T-helper 17 cell (primary cell): ENCODE measurements around the gene ZDHHC17. TPM values are rescaled to one million over a fixed set of nuclear protein-coding genes. Genes with fewer than 3 reads are reported as not detected.

Experiments used
- ATAC-seq: fragments of 150-1000 bp; cut with Tn5 transposase; 2 replicates; pipeline ENCODE4 v1.10.0; 2021; ENCODE audit warnings: mild to moderate bottlenecking, moderate library complexity
- DNase-seq, 3 donors: peaks; one replicate each; pipeline versions ENCODE4 v3.0.0 to v3.0.0-alpha.2; 2020 to 2021
- H3K9me3 ChIP-seq: one replicate; pipeline ENCODE4 v1.7.0; 2013; ENCODE audit warnings: low read length, mild to moderate bottlenecking; ENCODE audit not compliant: control insufficient read depth, poor library complexity, severe bottlenecking
- H3K27ac Mint-ChIP-seq: one replicate; pipeline ENCODE4 v1.8.0; 2022; ENCODE audit warnings: mild to moderate bottlenecking, moderate library complexity, mixed read lengths
- H3K27me3 Mint-ChIP-seq: one replicate; pipeline ENCODE4 v1.8.0; 2022; ENCODE audit warnings: mixed read lengths
- H3K36me3 Mint-ChIP-seq: one replicate; pipeline ENCODE4 v1.8.0; 2022; ENCODE audit warnings: low read depth, mixed read lengths
- H3K4me1 Mint-ChIP-seq: one replicate; pipeline ENCODE4 v1.8.0; 2022; ENCODE audit warnings: mild to moderate bottlenecking, mixed read lengths
- H3K4me3 Mint-ChIP-seq: one replicate; pipeline ENCODE4 v1.8.0; 2022; ENCODE audit warnings: mild to moderate bottlenecking, moderate library complexity, mixed read lengths
- total RNA-seq, 4 donors: library from RNA in 2 of 4; stranded (reverse) in 2 of 4; gene quantifications; one replicate each; pipeline ENCODE4 v1.2.3 and lab custom pipeline; 2022 to 2026

ZDHHC17 gene
- total RNA-seq, 2 donors from 2014 or later, result 40.7 to 48.0 TPM

DNA sequence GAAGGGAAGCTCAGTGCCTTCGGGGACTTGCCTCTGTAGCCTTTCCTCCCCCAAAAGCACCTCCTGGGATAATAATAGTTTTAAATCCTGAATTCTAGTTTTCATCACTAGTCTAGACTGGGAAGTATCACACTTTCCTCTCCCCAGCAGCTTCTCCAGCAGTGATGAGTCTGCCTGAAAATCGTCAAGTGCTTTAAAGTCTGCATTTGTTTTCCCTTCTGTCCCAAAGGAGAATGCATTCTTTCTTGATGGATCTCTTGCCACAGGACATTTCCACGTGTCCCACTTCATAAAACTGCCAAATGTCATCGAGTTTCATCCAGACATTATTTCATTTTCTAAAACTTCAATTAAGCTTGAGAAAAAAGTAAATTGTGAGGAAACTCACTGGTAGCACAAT, 99.9 kb downstream of the ZDHHC17 start:
- Mint-ChIP-seq H3K4me1 (peaks cover 2% of the 10 kb centered on the region), H3K4me3 (no peak overlapping the region), H3K36me3 (no peaks in the 10 kb centered on the region), H3K27me3 (peaks cover 18% of the 10 kb centered on the region), H3K27ac (no peak overlapping the region)
- DNase-seq (no peak), ATAC-seq (no peak)
- no peaks in the 10 kb centered on the region for H3K9me3 ChIP-seq

DNA sequence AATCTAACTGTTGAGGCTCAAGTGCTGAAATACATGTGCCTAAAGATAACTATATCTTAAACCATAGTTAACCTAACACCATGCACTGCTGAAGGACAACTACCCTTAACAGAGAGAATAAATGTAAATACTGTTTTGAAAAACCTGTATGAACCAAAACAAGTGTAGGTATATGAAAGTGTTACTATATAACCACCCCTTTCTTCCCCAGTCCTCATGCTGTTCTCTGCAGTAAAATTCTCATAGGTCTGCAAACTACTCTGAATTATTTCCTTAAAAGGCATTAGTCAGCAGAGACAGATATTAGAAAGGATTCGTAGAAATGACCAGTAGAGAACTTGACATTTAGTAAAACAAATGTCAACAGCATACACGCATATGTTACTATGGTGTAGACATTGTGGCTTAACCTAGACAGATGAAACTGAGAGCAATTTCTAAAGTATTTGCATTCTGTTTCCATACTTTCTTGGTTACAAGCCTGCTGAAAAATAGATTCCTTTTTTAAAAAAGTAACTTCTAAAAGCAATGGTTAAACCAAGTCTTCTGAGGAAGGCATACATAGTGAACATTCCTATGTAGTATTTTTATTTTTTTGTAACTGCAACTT, 101.0 kb downstream of the ZDHHC17 start:
- Mint-ChIP-seq H3K4me1 (peaks cover 2% of the 10 kb centered on the region), H3K4me3 (no peak overlapping the region), H3K36me3 (no peaks in the 10 kb centered on the region), H3K27ac (no peak overlapping the region), H3K27me3 (peaks cover 18% of the 10 kb centered on the region)
- ATAC-seq (no peak), DNase-seq (no peak)
- no peaks in the 10 kb centered on the region for H3K9me3 ChIP-seq

GRCh38 chr12:76866151-76866567, 102.2 kb downstream of the ZDHHC17 start:
- no peaks in the 10 kb centered on the region for H3K9me3 ChIP-seq
- Mint-ChIP-seq H3K27me3 (peaks cover 18% of the 10 kb centered on the region), H3K36me3 (no peaks in the 10 kb centered on the region), H3K4me1 (peaks cover 2% of the 10 kb centered on the region), H3K4me3 (no peak overlapping the region), H3K27ac (no peak overlapping the region)
- DNase-seq (no peak), ATAC-seq (no peak)

- H3K9me3 ChIP-seq, result no peaks in the 10 kb centered on the region
- no peak for DNase-seq
- Mint-ChIP-seq H3K27me3 (peaks cover 18% of the 10 kb centered on the region), H3K27ac (no peak overlapping the region), H3K4me1 (peaks cover 2% of the 10 kb centered on the region), H3K4me3 (no peak overlapping the region), H3K36me3 (no peaks in the 10 kb centered on the region)
- ATAC-seq, result no peak
Measured at GRCh38 chr12:76866726-76867125, 102.8 kb downstream of the ZDHHC17 start.

DNA sequence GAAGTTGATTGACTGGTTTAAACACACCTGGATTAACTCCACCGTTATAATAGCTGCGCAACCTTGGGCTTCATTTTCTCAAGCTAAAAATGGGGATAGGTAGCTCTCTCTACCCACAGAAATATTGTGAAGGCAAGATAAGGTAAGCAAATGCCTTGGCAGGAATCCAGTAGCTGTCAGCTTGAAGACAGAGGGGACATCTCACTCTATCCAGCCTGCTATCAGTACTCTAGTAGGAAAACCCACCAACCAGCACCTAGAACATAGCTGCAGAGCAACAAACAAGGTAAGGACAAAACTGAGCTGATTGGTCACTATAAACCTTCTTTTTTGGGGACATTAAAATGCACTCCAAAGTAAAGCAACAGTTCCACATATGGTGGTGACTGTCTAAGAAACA, 107.2 kb downstream of the ZDHHC17 start:
- Mint-ChIP-seq H3K27ac (no peak overlapping the region), H3K36me3 (no peaks in the 10 kb centered on the region), H3K4me3 (no peak overlapping the region), H3K4me1 (peaks cover 2% of the 10 kb centered on the region), H3K27me3 (peaks cover 36% of the 10 kb centered on the region)
- H3K9me3 ChIP-seq, result no peaks in the 10 kb centered on the region
- no peak for DNase-seq
- ATAC-seq, result no peak

- Mint-ChIP-seq H3K27me3 (peaks cover 38% of the 10 kb centered on the region), H3K4me3 (no peak overlapping the region), H3K36me3 (no peaks in the 10 kb centered on the region), H3K4me1 (no peaks in the 10 kb centered on the region), H3K27ac (no peak overlapping the region)
- no peak for DNase-seq
- H3K9me3 ChIP-seq, result no peaks in the 10 kb centered on the region
- ATAC-seq, result no peak
Measured at GRCh38 chr12:76871742-76872141, 107.8 kb downstream of the ZDHHC17 start.

GRCh38 chr12:76872415-76872814, 108.5 kb downstream of the ZDHHC17 start:
- H3K27me3 Mint-ChIP-seq, result peaks cover 44% of the 10 kb centered on the region
- H3K9me3 ChIP-seq, result no peaks in the 10 kb centered on the region
- DNase-seq, result no peak
- no peak overlapping the region for H3K27ac Mint-ChIP-seq
- ATAC-seq, result no peak
- no peaks in the 10 kb centered on the region for H3K36me3 Mint-ChIP-seq
- no peaks in the 10 kb centered on the region for H3K4me1 Mint-ChIP-seq
- H3K4me3 Mint-ChIP-seq, result no peak overlapping the region

- Mint-ChIP-seq H3K36me3 (peaks cover 2% of the 10 kb centered on the region), H3K4me1 (peaks cover 8% of the 10 kb centered on the region), H3K27ac (no peak overlapping the region), H3K27me3 (peaks cover 56% of the 10 kb centered on the region), H3K4me3 (no peak overlapping the region)
- H3K9me3 ChIP-seq, result no peaks in the 10 kb centered on the region
- no peak for DNase-seq
- no peak for ATAC-seq
Measured at GRCh38 chr12:76874027-76874426, 110.1 kb downstream of the ZDHHC17 start.

DNA sequence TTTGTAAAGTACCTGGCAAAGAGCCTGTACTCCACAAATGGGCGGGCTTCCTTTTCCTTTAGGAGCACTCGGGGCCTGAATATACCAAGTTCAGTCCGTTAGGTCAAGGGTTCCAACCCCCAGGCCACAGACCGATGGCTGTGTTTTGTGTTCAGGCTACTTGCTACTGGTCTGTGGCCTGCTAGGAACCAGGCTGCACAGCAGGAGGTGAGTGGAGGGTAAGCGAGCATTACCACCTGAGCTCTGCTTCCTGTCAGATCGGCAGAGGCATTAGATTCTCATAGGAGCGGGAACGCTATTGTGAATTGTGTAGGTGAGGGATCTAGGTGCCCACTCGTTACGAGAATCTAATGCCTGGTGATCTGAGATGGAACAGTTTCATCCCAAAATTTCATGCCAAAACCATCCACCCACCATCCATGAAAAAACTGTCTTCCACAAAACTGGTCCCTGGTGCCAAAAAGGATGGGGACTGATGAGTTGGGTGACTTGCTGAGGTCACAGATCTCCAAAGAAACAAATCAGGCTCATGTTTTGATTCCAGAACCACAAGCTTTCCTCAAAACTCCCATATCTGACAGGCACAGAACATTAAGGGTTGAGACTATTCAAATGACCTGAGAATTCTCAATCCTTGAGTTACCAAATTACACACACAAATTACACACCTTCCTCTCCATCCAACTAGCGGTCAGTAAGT, 110.7 kb downstream of the ZDHHC17 start:
- H3K9me3 ChIP-seq, result no peaks in the 10 kb centered on the region
- Mint-ChIP-seq H3K36me3 (peaks cover 2% of the 10 kb centered on the region), H3K27ac (no peak overlapping the region), H3K27me3 (peaks cover 60% of the 10 kb centered on the region), H3K4me1 (peaks cover 11% of the 10 kb centered on the region), H3K4me3 (no peak overlapping the region)
- DNase-seq (no peak), ATAC-seq (no peak)

DNA sequence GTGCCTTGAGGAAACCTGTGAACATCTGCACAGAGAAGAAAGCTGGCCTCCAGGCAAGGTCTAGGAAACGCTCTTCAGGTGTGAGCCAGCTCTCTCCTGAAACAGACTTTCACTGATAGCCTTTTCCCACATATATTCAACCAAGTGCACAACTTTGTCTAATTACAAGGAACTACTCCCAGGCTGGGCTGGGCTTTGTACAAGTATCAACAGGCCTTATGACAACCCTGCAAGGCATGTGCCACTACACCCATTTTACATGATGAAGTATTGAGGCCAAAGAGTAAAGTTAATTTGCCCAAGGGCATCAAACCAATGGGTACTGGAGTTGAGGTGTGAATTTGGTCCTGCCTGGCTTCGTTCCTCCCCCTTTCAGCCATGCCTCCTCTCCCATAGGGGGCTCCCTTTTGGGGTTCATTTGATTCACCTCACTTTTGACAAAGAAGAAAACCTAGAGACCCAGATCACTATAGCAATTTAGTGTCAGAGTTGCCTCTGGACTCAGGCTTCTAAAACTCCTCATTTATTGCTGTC, 112.8 kb downstream of the ZDHHC17 start:
- ATAC-seq, result no peak
- peaks cover 2% of the 10 kb centered on the region for H3K36me3 Mint-ChIP-seq
- DNase-seq, result no peak
- peaks cover 11% of the 10 kb centered on the region for H3K4me1 Mint-ChIP-seq
- no peak overlapping the region for H3K27ac Mint-ChIP-seq
- H3K4me3 Mint-ChIP-seq, result no peak overlapping the region
- H3K9me3 ChIP-seq, result no peaks in the 10 kb centered on the region
- peaks cover 64% of the 10 kb centered on the region for H3K27me3 Mint-ChIP-seq

GRCh38 chr12:76878099-76878898, 114.4 kb downstream of the ZDHHC17 start:
- ATAC-seq (peak; percentile 48), DNase-seq (no peak)
- H3K4me1 Mint-ChIP-seq, result peaks cover 11% of the 10 kb centered on the region
- peaks cover 68% of the 10 kb centered on the region for H3K27me3 Mint-ChIP-seq
- peaks cover 2% of the 10 kb centered on the region for H3K36me3 Mint-ChIP-seq
- H3K9me3 ChIP-seq, result no peaks in the 10 kb centered on the region
- peak overlapping the region; percentile 65 for H3K27ac Mint-ChIP-seq
- peak overlapping the region; percentile 95 for H3K4me3 Mint-ChIP-seq

DNA sequence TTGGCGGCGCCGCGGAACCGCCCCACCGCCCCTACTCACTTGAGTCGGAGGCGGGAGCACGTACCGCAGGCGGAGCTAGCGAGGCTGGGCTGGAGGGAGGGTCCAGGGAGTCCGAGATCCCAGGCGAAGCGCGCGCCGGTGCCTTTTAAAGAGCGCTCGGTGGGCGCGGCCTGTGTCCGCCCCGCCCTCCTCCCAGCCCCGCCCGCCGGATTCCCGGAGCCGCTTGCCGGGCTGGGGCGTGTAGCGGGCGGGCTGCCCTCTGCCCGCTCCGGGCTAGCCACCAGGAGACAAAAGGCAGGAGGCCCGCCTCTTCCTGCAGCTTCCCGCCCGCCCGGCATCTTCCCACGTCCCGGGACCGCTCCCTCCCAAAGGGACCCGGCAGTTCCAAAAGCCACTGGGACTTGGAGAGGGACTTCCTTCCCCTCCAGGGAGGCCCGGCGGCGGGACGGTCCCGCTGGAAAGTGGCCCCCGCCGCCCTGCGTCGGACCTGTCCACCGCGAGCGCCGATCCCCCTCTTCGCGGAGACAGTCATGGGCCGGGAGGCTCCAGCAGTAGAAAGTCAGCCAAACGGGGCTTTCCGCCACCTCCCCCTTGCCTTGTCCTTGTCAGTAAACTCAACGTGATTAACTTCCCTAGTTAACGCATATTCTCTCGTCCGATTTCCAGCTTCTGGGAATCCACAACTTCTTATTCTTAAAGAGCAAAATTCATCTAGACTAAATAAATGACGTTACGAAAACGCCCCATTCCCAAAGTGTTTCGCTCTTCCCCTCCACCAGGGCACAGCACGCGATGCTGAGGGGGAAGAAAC, 115.2 kb downstream of the ZDHHC17 start, which contains the start of gene CSRP2:
CSRP2 (minus strand) TSS at position 121 of the 811 bp plus-strand sequence. CDS start 12,759 bp downstream, outside the sequence.
- Mint-ChIP-seq H3K4me3 (peak within 1 kb of the TSS; percentile 95), H3K36me3 (peaks cover 2% of the 10 kb centered on the region), H3K4me1 (peaks cover 11% of the 10 kb centered on the region), H3K27ac (peak within 1 kb of the TSS; percentile 65), H3K27me3 (peaks cover 68% of the 10 kb centered on the region)
- no peaks in the 10 kb centered on the region for H3K9me3 ChIP-seq
- peak; percentile 78 for ATAC-seq
- peak; percentile 14 to 42 (median 25) for DNase-seq
